NCI-H2171 treated with DMSO at 0.1 percent for 48 hours (cell line): ENCODE measurements around the gene CBX3.
"Not testable (repeated sequence)": the region's sequence is repeated elsewhere in the genome, so short reads cannot be mapped to it uniquely, and the experiment has no call there.

Experiments used
- DNase-seq: peaks from one replicate; lab custom pipeline; 2025; lab: John Stamatoyannopoulos, UW

CBX3 gene

DNA sequence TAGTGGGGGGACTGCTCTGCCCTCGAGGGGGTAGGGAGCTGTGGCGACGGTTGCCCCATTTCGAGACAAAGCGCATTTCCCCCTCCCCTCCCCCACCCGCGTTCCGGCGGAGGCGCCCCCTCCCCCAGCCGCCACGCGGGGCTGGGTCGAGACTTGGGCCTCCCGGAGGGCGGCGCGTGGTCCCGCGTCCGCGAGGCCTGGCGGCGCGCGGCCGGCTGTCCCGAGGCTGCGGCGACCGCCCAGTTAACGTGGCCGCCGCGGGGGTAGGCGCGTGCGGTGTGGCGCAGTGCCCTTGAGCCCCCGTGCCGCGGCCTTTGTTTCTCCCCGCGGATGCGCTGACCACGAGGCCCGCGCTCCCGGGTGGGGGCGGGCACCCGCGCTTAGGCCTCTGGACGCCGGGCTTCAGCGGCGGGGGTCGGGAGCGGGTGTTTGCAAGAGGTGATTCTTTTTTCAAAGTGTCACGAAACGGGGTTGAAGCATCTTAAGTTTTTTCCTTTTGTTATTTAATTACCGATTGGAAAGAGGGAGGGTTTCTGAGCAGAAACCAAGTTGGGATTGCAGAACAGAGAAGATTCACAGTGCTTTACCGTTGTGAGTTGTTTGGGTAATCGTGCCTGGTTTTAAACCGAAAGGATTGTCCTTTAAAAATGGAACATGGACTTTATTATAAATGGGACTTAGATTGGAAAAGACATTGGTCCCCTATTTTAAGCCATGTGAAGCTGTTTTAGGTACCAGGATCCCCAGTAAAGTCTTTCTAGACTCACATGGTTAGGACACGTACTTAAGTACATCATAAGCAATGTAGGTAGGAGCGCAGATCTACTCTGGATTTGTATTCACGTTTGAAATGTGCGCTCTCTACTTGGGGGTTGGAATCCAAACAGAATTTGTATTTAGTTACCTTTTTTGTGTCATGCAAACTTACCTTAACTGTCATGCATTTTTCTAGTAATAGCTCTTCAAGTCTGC lies 760 bp downstream of the CBX3 start:
- no peak for DNase-seq

DNA sequence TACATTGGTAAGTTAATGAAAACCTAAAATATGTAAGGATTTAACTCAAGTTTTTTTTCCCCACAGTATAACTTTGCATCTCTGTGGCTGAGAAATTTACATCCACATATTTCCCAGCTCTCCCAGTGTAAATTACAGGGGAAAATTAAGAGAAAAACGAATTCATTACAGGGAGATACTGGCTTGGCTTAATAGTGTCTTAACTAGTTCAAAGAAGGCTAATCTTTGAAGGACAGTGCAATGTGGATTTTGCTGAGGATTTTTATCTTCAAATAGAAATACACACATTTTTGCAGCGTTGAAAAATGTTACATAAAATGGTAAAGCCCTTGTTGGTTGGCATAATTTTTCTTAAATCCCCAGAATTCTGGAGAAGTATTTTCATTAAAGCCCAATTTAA lies 1.5 kb downstream of the CBX3 start:
- no peak for DNase-seq

DNA sequence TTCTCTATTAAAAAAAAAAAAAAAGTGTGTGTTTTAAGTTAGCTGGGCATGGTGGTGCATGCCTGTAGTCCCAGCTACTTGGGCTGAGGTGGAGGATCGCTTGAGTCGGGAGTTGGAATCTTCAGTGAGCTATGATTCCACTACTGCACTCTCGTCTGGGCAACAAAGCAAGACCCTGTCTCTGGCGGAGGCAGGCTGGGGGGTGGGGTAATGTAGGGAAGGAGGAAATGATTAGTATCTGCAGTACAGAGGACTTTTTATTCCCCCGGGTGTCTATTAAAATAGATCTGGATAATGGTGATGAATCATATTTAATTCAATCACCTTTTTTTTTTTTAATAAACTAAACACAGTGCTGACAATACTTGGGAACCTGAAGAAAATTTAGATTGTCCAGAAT lies 6.5 kb downstream of the CBX3 start:
- no peak for DNase-seq

DNA sequence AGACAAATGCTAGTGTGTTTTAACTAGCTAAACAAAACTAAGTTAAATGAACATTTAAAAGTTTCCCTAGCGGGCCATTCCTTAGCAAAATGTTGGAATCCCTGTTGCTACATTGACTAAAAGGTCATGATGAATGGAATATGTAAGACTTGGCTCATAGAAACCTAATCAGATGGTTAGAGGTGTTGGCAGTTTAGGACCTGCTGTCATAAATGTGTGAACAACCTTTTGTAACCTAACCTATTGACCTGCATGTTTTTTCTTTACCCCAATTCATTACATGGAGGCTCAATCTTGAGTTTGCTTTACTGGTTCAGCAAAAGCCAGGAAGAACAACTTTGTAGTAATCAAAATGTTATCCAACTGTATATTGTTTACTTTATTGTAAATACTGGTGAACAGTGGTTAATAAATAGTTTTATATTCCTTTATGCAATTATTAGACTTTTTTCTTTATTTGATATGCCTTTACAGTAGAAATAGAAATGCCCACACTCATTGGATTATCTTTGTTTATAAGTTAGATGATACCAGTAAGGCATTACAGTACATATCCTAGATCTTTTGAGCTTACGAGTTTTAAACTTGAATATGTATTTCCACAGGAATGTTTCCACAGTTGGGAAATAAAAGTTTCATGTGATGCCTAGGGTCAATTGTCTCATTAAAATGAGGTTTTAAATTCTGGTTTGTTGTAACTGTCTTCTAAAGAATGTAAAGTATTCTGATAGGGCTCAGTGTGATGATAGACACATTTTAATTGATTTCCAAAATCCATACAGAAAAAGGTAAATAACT lies 11.6 kb downstream of the CBX3 start:
- no peak for DNase-seq

DNA sequence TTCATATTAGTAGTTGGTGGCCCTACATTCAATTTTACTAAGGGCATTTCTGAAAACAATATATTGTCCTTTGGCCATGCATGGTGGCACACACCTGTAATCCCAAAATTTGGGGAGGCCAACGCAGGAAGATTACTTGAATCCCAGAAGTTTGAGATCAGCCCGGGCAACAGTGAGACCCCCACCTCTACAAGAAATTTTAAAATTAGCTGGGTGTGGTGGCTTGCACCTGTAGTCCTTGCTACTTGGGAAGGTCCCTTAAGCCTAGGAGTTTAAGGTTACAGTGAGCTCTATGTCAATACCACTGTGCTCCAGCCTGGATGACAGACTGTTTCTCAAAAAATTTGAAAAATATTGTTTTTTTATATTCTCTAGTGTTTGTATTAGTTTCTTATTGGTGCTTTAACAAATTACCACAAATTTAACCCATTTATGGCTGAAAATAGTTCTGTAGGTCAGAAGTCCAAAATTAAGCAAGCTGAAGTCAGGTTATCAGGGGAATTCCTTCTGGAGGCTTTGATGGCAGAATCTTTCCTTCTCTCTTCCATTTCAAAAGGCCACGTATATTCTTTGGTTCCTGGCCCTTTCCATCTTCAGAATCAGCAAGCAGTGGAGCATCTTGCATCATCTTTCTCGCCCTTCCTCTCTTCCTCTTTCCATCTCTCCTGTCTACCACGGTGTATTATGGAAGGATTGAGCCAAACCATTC lies 12.4 kb downstream of the CBX3 start:
- no peak for DNase-seq

DNA sequence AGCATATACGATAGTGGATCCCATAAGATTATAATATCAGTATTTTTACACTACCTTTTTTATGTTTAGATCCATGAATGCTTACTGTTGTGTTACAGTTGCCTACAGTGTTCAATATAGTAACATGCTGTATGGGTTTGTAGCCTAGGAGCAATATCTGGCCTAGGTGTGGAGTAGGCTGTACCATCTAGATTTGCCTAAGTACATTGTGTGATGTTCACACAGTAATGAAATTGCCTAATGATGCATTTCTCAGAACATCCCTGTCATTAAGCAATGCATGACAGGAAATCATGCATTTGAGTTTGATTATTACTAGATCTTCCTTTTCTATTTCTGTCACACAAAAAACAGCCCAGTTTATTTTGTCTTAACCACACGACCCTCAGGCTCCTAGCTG lies 14.5 kb downstream of the CBX3 start:
- DNase-seq, result no peak

DNA sequence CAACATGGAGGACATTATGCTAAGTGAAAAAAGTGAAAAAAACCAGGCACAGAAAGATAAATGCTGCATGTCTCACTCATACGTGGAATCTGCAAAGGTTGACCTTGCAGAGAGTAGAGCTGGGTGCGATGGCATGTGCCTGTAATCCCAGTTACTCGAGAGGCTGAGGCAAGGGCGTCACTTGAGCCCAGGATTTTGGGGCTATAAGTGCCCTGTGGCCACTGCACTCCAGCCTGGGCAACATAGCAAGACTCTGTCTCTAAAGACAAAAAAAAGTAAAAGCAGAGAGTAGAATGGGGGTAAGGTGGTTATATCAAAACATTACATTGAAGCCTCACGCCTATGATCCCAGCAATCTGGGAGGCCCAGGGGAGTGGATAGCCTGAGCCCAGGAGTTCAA lies 22.8 kb downstream of the CBX3 start:
- DNase-seq, result no peak

DNA sequence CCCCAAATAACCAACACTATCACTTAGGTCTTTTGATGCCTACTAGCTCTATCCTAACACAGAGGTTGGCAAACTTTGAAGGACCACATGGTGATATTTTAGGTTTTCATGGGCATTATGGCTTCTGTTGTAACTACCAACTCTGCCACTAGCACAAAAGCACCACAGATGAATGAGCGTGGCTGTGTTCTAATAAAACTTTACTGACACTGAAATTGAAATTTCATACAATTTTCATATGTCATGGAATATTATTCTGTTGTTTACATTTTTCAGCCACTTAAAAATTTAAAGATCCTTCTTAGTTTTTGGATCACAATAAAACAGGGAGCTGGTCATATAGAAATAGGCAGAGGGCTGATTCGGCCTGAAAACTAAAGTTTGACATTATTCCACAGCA lies 26.4 kb downstream of the CBX3 start:
- no peak for DNase-seq

DNA sequence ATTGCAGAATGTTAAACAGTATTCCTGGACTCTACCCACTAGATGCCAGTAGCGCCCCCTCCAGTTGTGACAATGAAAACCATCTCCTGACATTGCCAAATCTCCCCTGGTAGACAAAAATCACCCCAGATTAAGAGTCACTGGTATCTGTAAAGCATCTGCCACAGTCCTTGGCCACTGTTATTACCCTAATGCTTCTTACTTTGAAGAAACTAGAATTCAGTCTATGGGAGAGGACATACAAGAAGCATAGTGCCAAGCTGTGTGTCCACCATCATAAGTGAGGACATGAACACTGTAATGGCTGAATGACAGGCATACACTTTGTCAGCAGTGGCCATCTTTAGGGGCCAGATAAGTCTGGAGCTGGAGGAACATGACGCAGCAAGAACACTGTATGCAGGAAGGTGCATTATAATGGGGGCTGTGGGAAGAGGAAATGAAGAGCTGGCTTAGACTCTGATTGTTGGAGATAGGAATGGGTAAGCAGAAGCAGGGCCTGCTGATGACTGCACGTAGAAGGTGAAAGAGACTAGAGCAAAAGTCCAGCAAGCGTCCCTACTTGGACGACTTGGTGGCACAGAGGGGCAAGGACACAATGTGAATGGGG lies 32.5 kb downstream of the CBX3 start:
- DNase-seq, result no peak

DNA sequence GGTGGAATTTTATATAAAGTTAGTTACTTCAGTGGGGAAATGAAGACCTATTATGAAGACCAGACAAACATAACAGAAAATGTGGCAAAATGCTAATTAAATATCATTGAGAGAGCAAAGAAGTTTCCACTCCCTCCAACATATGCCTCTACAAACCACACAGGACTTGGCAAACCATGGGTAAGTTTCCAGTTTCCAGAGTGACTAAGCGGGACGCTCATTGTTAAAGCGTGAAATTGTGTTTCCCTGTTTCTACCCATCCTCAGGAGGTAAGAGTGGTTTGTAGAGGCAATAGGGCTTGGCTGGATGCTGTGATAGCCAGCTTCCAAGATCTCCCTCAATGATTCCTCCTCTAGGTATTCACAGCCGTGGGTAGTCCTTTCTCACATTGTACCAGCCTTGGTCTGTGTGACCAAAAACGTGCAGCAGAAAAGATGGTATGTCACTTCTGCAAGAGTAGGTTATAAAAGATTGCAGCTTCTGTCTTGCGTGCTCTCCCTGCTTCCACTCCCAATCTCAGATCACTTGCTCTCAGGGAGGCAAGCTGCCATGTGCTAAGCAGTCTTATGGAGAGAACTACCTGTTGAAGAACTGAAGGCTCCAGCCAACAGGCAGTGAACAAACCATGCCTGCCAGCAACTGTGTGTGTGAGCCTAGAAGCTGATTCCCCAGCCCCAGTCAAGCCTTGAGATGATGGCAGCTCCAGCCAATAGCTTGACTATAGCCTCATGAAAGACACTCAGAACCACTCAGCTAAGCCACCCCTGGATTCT lies 35.7 kb downstream of the CBX3 start:
- no peak for DNase-seq

DNA sequence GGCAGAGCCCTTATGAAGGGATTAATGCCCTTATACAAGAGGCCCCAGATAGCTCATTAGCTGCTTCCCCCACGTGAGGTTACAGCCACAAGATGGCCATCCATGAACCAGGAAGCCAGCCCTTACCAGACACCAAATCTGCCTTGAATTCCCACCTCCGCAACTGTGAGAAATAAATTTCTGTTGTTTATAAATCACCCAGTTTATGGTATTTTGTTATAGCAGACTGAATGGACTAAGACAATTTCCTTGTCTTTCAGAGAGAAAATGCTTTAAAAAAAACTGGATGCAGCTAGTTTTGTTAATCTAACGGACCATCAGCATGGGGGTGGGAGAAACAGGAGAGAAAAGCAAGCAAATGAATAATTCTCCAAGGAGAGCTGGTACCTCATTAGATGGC lies 36.5 kb downstream of the CBX3 start:
- DNase-seq, result no peak

DNA sequence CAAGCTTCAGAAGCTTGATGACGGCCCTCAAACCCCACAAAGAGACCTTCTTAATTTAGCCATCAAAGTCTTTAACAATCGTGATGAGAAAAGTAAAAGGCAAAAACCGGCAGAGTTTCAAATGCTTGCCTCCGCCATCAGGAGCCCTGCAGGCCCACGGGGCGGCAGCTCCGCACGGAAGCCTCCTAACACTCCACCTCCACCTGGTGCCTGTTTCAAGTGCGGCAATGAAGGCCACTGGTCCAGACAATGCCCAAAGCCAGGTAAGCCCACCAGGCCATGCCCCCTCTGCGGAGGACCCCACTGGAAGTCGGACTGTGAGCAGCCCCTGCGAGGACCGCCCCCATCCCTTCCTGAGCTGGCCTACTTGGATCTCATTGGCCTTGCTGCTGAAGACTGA lies 43.6 kb downstream of the CBX3 start:
- no peak for DNase-seq

DNA sequence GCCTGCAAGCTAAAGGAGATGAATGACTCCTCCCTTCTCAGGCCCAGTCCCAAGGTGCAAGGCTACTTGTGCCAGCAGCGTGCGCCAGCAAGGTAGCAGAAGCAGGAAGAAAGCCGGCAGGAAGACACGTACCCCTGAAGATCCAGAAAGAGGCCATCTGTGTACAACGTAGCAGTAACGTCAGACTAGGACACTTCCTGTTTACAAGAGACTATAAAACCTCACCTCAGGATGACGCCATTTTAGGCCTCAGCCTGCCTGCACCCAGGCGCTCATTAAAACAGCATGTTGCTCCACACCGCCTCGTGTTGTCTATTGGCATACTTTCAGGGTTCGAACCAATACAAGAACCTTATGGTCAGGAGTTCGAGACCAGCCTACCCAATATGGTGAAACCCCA lies 48.7 kb downstream of the CBX3 start:
- no peak for DNase-seq

DNA sequence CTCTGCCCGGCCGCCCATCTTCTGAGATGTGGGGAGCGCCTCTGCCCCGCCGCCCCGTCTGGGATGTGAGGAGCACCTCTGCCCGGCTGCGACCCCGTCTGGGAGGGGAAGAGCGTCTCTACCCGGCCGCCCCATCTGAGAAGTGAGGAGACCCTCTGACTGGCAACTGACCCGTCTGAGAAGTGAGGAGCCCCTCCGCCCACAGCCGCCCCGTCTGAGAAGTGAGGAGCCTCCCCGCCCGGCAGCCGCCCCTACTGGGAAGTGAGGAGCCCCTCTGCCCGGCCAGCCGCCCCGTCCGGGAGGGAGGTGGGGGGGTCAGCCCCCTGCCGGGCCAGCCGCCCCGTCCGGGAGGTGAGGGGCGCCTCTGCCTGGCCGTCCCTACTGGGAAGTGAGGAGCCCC lies 60.3 kb downstream of the CBX3 start:
- not testable (repeated sequence) for DNase-seq
